ENCODE data around the gene AGO3. TPM values are rescaled to one million over a fixed set of nuclear protein-coding genes. Genes with fewer than 3 reads are reported as not detected.
"Not testable (repeated sequence)": the region's sequence is repeated elsewhere in the genome, so short reads cannot be mapped to it uniquely, and the experiment has no call there.

AGO3 gene
- total RNA-seq, 1 donor from 2014 or later: 51.3 TPM

DNA sequence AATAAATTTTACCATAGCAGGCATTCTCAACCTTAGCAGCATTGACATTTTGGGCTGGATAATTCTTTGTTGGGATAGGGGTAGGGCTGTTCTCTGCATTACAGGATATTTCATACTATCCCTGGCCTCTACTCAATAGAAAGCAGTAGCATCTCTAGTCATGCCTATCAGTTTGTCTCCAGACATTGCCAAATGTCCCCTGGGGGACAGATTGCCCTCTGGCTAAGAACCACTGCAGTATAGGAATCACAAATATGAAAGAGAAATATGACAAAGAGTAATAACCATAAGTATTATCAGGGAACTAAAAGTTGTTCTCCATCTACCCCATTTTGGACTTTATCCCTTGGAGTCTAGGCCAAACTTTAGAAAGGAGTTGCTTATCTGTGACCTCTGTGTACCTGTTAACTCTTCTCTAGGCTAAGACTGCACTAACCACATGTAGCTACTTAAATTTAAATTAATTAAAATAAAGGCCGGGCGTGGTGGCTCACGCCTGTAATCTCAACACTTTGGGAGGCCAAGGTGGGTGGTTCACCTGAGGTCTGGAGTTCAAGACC, 76.1 kb downstream of the AGO3 start:
- no peak for DNase-seq (ENCODE audit: low spot score)

GRCh38 chr1:36007741-36008140, 76.8 kb downstream of the AGO3 start:
- DNase-seq (ENCODE audit: low spot score): no peak

DNA sequence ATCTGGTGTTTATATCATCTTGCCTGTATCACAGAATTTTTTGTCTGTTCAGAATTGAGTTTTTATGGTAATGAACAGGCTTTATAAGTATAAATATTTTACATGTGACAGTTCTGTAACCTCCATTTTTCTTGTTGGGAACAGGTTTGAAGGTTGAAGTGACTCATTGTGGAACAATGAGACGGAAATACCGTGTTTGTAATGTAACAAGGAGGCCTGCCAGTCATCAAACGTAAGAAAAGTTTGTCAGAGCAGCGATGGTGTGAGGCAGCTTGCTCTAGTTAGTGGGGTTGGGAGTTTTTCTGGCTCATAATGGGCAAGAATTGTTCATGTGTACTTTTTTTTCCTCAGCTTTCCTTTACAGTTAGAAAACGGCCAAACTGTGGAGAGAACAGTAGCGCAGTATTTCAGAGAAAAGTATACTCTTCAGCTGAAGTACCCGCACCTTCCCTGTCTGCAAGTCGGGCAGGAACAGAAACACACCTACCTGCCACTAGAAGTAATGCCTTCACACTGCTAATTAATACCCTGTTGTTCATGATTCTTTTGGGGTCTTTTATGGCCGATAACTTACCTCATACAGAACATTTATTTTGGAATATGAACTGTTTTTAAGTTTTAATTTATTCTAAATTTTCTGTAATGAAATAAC, 77.8 kb downstream of the AGO3 start:
- peak; percentile 55 for DNase-seq (ENCODE audit: low spot score)

DNA sequence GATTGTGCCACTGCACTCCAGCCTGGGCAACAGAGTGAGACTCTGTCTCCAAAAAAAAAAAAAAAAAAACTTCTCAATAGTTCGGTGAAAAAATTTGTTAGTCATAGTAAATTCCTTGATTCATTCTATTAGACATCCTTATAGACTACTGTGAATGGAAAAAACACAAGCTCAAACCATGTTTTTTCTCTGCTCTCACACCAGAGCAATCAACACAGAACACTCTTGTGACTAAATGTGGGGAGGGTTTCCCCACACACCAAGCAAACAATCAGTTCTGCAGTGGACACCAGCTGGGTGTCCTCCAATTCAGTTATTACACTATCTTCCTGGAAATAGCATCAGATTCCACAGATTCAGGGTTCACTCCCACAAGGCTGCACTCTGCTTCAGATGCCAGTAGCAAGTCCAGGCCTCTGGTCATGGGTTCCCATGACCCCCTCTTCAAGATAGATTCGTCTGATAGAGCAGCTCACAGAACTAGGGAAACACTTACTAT, 83.9 kb downstream of the AGO3 start:
- no peak for DNase-seq (ENCODE audit: low spot score)

DNA sequence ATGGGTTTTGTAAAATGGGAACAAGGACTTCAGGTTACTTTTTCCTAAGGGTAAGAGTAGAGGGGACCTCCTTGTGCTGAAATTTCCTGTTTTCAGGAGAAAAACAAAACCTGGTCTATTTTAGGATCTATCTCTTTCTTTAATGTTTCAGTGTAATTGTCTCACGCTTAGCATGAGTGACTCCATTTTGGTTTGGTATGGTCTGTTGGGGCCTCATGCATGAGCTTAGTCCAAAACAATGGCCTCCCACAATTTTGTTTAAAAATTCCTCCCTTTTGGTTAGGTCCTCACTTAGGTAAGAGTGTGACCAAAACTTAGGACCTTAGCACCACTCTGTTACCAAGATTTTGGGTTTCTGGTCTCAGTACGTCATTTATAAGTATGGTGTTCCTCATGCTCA, 85.8 kb downstream of the AGO3 start:
- DNase-seq (ENCODE audit: low spot score): no peak

GRCh38 chr1:36023098-36023769, 92.3 kb downstream of the AGO3 start:
- no peak for DNase-seq (ENCODE audit: low spot score)

- not testable (repeated sequence) for DNase-seq (ENCODE audit: low spot score)
These were observed 93.1 kb downstream of the AGO3 start for GRCh38 chr1:36024024-36024423.

DNA sequence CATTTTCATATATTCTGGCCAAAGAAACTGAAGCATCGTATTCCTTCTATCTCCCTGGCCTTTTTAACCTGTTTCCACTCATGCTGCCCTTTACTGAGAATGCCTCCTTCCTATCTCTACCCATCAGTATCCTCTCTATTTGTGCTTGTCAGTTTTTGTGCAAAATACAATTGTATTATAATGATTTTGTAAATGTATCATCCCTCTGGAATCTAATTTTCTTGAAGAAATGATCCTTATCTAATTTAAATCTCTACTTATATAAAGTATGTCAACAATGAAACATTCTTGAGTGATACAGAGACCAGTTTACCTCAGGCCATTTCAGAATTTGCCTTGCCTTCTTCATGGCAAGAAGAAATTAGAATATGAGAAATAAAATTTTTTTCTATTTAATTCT, 93.9 kb downstream of the AGO3 start:
- no peak for DNase-seq (ENCODE audit: low spot score)

DNA sequence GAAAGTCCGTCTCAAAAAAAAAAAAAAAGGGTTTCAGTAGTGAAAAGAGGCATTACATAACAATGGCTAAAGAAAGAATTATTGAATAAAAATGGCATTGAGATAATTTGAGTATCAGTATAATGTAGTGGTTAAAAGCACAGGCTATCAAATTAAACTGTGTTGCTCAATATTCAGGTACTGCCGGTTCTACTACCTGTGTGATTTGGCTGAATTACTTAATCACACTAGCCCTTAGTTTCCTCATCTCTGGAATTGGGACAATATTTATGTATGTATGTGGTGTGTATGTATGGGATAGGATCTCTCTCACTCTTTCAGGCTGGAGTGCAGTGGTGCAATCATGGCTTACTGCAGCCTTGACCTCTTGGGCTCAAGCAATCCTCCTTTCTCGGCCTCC, 96.9 kb downstream of the AGO3 start:
- DNase-seq (ENCODE audit: low spot score): no peak

GRCh38 chr1:36031441-36031840, 100.5 kb downstream of the AGO3 start:
- DNase-seq (ENCODE audit: low spot score): no peak

GRCh38 chr1:36034692-36035091, 103.8 kb downstream of the AGO3 start:
- DNase-seq (ENCODE audit: low spot score): no peak

DNA sequence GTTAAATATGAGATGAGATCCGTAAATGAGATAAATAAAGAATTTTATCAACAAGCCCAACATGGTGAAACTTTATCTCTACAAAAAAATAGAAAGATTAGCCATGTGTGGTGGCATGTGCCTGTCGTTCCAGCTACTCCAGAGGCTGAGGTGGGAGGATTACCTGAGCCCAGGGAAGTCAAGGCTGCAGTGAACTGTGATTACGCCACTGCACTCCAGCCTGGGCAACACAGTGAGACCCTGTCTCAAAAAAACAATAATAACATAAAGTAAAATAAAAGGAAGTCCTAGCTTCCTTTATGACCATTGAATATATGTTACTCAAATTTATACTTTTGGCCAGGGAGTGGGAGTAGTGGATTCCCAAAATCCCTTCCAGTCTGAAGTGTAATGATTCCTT, 104.2 kb downstream of the AGO3 start:
- no peak for DNase-seq (ENCODE audit: low spot score)

DNA sequence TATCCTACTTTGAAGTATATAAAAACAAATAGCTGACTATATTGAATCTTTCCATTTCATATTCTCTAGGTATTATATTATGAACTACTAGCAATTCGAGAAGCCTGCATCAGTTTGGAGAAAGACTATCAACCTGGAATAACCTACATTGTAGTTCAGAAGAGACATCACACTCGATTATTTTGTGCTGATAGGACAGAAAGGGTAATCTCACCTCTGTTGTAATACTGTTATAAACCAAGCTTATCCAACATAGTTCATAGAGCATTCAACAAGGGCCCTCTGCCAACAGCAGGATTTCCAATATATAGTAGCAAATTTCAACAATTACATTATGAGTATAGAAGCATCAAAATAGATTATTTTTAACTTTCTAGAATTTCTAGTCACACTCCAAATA, 109.3 kb downstream of the AGO3 start:
- no peak for DNase-seq (ENCODE audit: low spot score)

DNA sequence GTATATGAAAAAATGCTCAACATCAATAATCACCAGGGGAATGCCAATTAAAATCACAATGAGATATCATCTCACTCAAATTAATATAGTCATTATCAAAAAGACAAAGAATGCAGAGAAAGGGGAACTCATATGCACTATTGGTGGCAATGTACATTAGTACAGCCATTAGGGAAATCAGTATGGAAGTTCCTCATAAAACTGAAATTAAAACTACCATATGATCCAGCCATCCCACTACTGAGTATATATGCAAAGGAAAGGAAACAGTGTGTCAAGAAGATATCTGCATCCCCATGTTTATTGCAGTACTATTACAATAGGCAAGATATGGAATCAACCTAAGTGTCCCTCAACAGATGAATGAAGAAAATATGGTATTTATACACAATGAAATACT, 120.9 kb downstream of the AGO3 start:
- no peak for DNase-seq (ENCODE audit: low spot score)

GRCh38 chr1:36053978-36054377, 123.1 kb downstream of the AGO3 start:
- DNase-seq (ENCODE audit: low spot score): no peak

DNA sequence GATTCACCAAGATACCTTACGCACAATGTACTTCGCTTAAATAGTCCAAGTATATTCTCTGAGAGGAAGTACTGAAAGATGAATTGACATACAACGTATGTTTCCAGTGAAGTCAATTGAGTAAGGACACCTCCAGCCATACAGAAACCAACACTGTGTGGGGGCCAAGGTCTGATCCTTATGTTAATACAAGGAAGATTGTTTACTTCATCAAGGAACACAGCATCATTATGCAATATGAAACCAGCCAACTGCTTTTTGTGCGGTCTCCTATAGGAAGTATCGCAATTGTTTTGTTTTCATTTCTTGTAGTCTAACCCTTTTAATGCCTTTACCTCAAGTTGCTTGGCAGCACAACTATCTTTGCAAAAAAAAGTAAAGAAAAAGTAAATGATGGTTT, 124.8 kb downstream of the AGO3 start:
- DNase-seq (ENCODE audit: low spot score): no peak

GRCh38 chr1:36062315-36062714, 131.4 kb downstream of the AGO3 start:
- DNase-seq (ENCODE audit: low spot score): no peak

DNA sequence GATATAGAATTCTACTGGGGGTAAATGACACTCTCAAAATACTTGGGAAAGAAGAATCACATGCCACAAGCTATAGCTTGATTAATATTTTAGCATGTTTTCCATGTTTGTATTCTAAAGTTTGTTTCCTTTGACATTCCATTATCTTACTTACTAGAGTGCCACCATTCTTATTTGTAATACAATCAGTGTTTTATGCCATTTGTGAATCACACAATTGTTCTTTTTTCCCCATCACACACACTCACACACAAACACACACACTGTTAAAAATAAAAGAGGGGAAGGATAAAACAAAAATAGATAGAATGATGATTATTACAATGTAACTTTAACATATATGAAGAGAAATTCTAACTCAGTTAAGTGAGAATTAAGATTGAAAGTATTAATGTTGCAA, 137.0 kb downstream of the AGO3 start:
- DNase-seq (ENCODE audit: low spot score): no peak

- no peak for DNase-seq (ENCODE audit: low spot score)
These were observed 138.0 kb downstream of the AGO3 start for GRCh38 chr1:36068866-36069265.

DNA sequence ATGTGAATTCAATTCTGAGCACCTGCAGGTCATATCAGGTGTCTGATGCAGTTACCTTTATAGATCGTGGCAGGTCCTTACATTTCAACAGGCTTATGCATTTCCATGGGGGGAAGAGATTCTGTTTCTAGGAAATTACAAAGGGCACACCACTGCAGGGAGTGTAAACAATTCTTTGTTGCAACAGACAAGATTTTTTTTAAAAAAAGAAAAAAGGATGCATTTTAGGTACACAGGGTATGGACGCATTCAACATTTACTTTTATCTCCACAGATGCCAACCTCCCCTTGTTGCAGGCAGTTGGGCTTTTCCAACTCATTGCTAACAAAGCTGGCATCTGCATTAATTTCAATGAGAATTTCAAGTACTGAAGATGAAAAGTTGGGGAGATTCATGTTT, 139.4 kb downstream of the AGO3 start:
- no peak for DNase-seq (ENCODE audit: low spot score)

GRCh38 chr1:36076979-36077573, 146.2 kb downstream of the AGO3 start:
- DNase-seq (ENCODE audit: low spot score): no peak

- DNase-seq (ENCODE audit: low spot score): no peak
These were observed 149.3 kb downstream of the AGO3 start for GRCh38 chr1:36080236-36080635.

DNA sequence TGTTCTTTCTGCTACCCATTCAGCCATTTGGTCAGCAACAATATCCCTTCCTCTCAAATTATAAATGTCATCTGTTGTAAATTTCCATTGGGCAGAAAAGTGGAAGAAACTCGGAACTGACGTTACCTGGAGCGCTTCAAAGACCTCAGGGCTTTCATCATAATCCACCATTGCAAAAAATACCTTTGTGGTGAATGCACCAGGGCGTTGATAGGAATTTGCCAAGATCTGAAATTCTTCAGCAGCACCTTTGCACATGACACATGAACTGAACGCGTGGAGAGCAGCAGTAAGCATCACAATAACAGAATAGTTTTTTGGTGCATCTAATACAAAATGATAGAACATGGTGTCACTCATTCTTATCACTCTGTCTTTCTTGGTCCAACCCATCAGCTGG, 149.9 kb downstream of the AGO3 start:
- DNase-seq (ENCODE audit: low spot score): no peak
